OCI-LY7 (cell line): ENCODE results near the gene GSDME.

Source experiments
- EZH2phosphoT487 ChIP-seq: fragments of 200-600 bp; sonication (generic); IDR thresholded peaks from 2 replicates; pipeline ENCODE4 v1.6.1; 2018; ENCODE audit warnings: low read depth, borderline replicate concordance, mild to moderate bottlenecking, mixed run types, antibody characterized with exemption, low read length, moderate library complexity, mixed read lengths
- TF ChIP-seq, protein P1 (sequence below): fragments of 200-600 bp; sonication (generic); conservative IDR thresholded peaks from 2 replicates; pipeline ENCODE4 v1.5.1; 2014; ENCODE audit warnings: mild to moderate bottlenecking, antibody characterized with exemption, low read length, moderate library complexity, mixed read lengths

DNA sequence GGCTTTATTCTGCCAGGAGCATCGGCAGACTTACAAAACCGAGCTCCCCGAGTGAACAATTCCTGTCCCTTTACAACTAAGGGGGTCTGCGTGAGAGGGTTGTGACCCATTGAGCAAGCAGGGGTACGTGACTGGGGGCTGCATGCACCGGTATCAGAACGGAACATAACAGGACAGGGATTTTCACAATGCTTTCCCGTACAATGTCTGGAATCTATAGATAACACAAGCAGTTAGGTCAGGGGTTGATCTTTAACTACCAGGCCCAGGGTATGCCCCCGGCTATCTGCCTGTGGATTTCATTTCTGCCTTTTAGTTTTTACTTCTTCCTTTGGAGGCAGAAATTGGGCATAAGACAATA is 38.1 kb upstream of the GSDME start:
- TF ChIP-seq, protein P1, sequence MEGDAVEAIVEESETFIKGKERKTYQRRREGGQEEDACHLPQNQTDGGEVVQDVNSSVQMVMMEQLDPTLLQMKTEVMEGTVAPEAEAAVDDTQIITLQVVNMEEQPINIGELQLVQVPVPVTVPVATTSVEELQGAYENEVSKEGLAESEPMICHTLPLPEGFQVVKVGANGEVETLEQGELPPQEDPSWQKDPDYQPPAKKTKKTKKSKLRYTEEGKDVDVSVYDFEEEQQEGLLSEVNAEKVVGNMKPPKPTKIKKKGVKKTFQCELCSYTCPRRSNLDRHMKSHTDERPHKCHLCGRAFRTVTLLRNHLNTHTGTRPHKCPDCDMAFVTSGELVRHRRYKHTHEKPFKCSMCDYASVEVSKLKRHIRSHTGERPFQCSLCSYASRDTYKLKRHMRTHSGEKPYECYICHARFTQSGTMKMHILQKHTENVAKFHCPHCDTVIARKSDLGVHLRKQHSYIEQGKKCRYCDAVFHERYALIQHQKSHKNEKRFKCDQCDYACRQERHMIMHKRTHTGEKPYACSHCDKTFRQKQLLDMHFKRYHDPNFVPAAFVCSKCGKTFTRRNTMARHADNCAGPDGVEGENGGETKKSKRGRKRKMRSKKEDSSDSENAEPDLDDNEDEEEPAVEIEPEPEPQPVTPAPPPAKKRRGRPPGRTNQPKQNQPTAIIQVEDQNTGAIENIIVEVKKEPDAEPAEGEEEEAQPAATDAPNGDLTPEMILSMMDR, result no peak
- TF ChIP-seq EZH2phosphoT487, result no peak
